Measurements from ENCODE around the gene SLC24A5. TPM values are rescaled to one million over a fixed set of nuclear protein-coding genes. Genes with fewer than 3 reads are reported as not detected.
A peak's percentile ranks its signal among the peaks of the same experiment; 100 is the strongest.

The SLC24A5 gene
- total RNA-seq, 4 donors from 2014 or later, result not detected

GRCh38 chr15:48112242-48112641 is 8.5 kb upstream of the SLC24A5 start:
- 41% methylated on average over 6 of the region's 6 CpGs for WGBS
- Histone ChIP-seq H3K27ac (replicated peaks in 1 of 4) (no peak overlapping the region), H3K4me3 (no peak overlapping the region), H3K27me3 (peaks cover 0 to 5% (median 0%) of the 10 kb centered on the region in 4 donors), H3K36me3 (no peaks in the 10 kb centered on the region), H3K4me1 (no peaks in the 10 kb centered on the region), H3K9me3 (no peaks in the 10 kb centered on the region)
- DNase-seq (ENCODE audit: extremely low spot score), result peak; percentile 90
- intact Hi-C loops (cut with DNase I), result loop anchor here (5.0 to 10.0 kb wide), 2 partner anchors 140 to 173 kb away; no protein-coding TSS in a partner anchor
- TF ChIP-seq POLR2AphosphoS5 (IDR thresholded peaks at IDR 0.05) (no peak), EP300 (IDR thresholded peaks at IDR 0.05) (no peak), POLR2A (IDR thresholded peaks at IDR 0.05; ENCODE audit: low read depth) (no peak)
- TF ChIP-seq, protein P1, sequence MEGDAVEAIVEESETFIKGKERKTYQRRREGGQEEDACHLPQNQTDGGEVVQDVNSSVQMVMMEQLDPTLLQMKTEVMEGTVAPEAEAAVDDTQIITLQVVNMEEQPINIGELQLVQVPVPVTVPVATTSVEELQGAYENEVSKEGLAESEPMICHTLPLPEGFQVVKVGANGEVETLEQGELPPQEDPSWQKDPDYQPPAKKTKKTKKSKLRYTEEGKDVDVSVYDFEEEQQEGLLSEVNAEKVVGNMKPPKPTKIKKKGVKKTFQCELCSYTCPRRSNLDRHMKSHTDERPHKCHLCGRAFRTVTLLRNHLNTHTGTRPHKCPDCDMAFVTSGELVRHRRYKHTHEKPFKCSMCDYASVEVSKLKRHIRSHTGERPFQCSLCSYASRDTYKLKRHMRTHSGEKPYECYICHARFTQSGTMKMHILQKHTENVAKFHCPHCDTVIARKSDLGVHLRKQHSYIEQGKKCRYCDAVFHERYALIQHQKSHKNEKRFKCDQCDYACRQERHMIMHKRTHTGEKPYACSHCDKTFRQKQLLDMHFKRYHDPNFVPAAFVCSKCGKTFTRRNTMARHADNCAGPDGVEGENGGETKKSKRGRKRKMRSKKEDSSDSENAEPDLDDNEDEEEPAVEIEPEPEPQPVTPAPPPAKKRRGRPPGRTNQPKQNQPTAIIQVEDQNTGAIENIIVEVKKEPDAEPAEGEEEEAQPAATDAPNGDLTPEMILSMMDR (IDR thresholded peaks at IDR 0.05), result peak; percentile 19 to 60 (median 34)

- H3K27me3 ChIP-seq, result no peaks in the 10 kb centered on the region
- no peak for TF ChIP-seq EP300 (IDR thresholded peaks at IDR 0.05)
- TF ChIP-seq POLR2AphosphoS5 (IDR thresholded peaks at IDR 0.05), result no peak
- TF ChIP-seq, protein P1 (IDR thresholded peaks at IDR 0.05), result no peak
- TF ChIP-seq POLR2A (IDR thresholded peaks at IDR 0.05; ENCODE audit: low read depth), result no peak
- no peak overlapping the region for H3K27ac ChIP-seq (replicated peaks in 1 of 4)
- H3K4me1 ChIP-seq, result no peaks in the 10 kb centered on the region
- no peaks in the 10 kb centered on the region for H3K36me3 ChIP-seq
- intact Hi-C loops (cut with DNase I), result loop anchor here (10.0 kb wide), 1 partner anchor 166 kb away; no protein-coding TSS in a partner anchor
- DNase-seq (ENCODE audit: extremely low spot score), result no peak
- no peaks in the 10 kb centered on the region for H3K9me3 ChIP-seq
- no peak overlapping the region for H3K4me3 ChIP-seq
- 78% methylated on average over 5 of the region's 5 CpGs for WGBS
These were observed 1.5 kb upstream of the SLC24A5 start for GRCh38 chr15:48119277-48119676.

- TF ChIP-seq, protein P1 (IDR thresholded peaks at IDR 0.05), result no peak
- TF ChIP-seq POLR2A (IDR thresholded peaks at IDR 0.05; ENCODE audit: low read depth) (no peak), EP300 (IDR thresholded peaks at IDR 0.05) (no peak), POLR2AphosphoS5 (IDR thresholded peaks at IDR 0.05) (no peak)
- intact Hi-C loops (cut with DNase I), result no loop called here
- no peaks in the 10 kb centered on the region for H3K27me3 ChIP-seq
- H3K4me1 ChIP-seq, result no peaks in the 10 kb centered on the region
- 85% methylated on average over 8 of the region's 8 CpGs for WGBS
- DNase-seq (ENCODE audit: extremely low spot score), result peak; percentile 57
- no peak overlapping the region for H3K27ac ChIP-seq (replicated peaks in 1 of 4)
- no peaks in the 10 kb centered on the region for H3K9me3 ChIP-seq
- H3K4me3 ChIP-seq, result no peak overlapping the region
- H3K36me3 ChIP-seq, result no peaks in the 10 kb centered on the region
These were observed 1.1 kb downstream of the SLC24A5 start for GRCh38 chr15:48121849-48122248.

DNA sequence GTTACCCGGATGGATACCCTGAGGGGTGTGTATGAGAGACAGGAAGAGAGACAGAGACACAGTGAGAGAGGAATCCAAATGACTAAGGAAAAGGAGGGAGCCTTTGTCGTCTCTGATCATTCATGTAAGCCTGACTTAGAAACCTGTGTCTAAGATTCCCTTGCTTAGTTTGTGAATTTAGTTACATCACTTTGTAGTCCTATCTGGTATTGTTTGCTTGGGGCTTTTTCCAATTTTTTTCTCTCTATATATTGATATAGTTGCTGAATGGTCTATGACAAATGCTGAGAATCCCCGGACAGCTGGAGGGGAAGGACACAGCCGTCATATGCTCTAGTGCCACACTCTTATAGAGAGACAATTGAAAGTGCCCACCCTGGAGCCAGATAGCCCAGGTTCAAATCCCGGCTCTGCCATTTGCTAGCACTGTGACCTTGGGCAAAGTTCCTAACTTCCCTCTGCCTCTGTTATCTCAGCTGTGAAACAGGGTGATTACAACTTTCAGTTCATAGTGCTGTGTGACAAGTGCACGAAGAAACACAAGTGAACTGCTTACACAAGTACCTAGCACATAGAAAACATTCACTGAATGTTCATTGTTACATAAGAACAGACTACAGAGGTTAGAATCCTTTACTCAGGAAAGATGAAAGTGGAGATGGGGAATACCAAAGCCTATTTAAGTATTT is 6.0 kb downstream of the SLC24A5 start:
- no peak for DNase-seq (ENCODE audit: extremely low spot score)
- no peak for TF ChIP-seq POLR2A (IDR thresholded peaks at IDR 0.05; ENCODE audit: low read depth)
- no peak for TF ChIP-seq POLR2AphosphoS5 (IDR thresholded peaks at IDR 0.05)
- TF ChIP-seq, protein P1 (IDR thresholded peaks at IDR 0.05), result no peak
- no peak for TF ChIP-seq EP300 (IDR thresholded peaks at IDR 0.05)
- no peaks in the 10 kb centered on the region for H3K9me3 ChIP-seq
- no peak overlapping the region for H3K4me3 ChIP-seq
- intact Hi-C loops (cut with DNase I), result no loop called here
- 84% methylated on average over 6 of the region's 6 CpGs for WGBS
- H3K27ac ChIP-seq (replicated peaks in 1 of 4), result no peak overlapping the region
- H3K27me3 ChIP-seq, result no peaks in the 10 kb centered on the region
- H3K4me1 ChIP-seq, result peaks cover 0 to 5% (median 2%) of the 10 kb centered on the region in 4 donors
- no peaks in the 10 kb centered on the region for H3K36me3 ChIP-seq
